Fibroblast of skin of left quadriceps (primary cell): ENCODE measurements around the gene OTX2.

Experiments used
- DNase-seq, 2 experiments: peaks; one replicate each; pipeline ENCODE4 v3.0.0-alpha.2; 2013; ENCODE audit warnings: low read depth in 2 of 2

The OTX2 gene

DNA sequence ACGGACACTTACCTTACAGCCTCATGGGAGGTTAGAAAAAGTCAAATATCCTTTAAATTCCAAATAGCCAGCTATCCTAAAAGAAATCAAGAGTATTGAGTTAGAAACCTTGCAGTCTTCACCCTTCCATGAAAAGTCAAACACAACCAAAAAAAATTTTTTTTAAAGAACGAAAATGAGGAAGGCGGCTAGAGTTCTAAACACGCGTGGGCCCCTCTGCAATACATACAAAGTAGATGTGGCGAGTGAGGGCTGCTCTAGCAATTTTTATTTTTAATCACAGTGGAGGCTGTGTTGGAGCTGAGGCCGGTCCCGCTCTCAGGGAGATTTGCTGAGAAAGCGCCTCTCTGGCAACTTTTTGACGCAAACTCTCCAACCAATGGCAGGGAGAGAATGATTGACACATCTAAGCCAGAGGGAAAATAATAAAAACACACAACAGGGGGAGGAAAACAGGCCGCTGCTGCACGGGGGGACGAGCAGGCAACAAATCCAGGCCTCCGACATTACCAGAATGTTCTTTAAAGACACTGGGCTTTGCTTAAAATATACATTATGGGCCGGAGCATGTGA lies at the start of gene OTX2:
Gene OTX2 (minus strand): TSS at position 333 of the 573 bp plus-strand sequence. CDS start 5,023 bp downstream, outside the sequence.
- DNase-seq: no peak

DNA sequence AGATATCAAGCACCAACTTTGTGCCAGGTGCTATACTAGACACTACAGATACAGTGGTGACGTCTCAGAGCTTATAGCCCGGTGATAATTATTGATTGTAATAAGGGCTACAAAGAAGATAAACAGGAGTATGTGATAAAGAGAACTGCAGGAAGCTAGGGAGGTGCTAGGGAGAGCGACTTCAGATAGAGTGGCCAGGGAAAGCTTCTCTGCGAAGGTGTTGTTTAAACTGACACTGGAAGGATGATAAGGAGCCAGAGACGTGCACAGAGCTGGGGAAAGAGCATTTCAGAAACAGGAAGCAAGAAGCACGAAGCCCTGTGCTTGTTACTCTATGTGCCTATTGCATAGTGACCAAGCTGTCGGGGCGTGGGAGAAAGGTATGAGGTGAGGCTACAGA lies 48.1 kb upstream of the OTX2 start:
- DNase-seq: no peak

DNA sequence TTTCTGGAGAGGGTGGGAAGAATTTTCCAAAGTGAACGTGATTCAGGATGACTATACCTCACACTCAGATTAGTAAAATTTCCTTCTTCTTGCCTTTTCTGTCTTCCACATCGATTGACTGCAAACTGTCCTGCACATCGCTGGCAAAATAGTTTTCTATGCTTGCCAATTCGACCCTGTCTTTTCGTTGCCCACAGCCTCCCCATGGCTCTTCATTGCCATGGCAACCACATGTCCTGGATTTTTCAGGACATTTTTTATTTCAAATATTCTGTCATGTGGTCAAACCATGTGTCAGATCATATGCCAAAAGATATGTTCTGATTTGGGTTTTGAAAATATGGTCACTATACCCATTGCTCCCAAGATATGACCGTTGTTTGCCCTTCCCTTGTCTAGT lies 46.9 kb upstream of the OTX2 start:
- no peak for DNase-seq

DNA sequence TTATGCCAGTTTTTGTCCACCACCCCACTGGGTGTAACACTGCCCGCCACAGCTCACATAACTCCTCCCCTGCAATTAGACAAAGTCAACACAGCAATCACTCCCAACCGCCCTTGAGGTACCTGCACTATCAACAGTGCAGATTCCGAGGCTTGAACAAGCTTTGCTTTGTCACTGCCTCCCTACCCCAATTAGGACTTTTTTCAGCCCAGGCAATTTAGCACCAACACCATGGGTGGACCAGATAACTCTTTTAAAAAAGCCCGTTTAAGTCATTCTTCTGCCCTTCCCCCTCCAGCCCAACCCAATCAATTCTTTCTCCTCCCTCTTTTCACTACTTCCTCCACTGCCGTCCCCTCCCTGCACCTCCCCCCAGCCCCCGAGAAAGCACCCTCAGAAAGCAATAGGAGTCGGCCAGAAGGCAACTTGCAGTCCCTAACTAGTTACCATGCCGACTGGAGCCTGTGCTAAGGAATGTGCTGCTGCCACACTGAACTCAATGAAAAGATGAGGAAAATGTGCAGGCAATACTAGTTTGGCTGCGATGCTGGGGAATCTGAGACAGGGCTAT lies 45.7 kb upstream of the OTX2 start:
- no peak for DNase-seq

DNA sequence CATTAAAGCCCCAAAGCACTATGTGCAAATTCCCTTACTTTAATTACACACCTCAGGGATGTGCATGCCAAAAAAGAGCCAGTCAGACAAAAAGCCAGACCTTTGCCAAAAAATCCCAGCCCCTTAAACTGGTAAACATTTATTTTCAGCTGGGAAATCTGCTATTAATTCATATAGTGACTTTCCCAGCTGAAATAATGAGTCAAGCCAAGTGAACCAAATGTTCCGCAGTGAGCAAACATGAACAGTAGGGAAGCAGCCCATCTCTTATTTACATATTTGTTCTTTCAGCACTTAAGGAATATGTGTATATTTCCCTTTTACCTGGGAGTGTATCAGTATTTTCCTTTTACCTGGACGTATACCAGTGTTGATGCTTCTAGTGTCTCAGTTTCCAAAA lies 44.0 kb upstream of the OTX2 start:
- no peak for DNase-seq

DNA sequence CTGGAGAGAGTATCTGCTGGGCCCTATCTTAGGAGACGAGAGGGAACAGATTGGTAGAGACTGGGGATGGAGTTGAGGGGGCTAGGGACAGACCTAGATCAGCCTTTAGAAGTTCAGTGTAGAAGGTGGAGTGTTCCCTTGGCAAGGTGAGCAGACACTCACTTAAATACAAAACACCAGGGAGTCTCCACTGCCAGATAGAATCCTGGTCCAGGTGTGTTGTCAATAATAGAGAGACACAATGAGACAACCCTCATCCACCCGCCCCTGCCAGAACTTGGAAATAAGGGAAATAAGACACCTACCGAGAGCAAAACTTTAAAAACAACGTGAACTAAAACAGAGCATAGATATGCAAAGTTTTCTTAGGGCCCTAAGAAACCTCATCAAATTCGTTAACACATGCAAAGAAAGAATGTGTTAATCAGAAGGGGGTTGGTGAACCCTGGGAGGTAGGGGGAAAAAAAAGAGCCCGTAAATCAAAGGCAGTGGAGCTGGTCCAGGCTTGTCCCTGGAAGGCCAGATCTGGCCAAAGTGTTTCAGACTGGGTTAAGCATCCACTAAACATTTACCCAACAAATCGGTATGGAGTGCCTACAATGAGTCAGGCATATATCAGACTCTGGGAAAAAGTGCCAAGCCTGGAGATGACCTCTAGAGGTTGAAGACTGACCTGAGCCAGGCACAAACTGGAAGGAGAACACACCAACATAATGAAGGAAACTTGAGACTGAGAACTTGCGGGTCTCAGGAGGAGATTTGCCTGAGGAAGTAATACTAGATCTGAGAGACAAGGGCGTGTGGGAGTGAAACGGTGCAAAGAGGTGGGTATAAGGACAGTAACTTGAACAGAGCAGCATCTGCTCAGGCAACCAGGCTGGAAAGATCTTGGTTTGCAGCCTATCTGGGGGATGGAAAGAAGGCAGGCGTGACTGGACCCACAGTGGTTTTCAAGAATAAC lies 37.0 kb upstream of the OTX2 start:
- DNase-seq: no peak

DNA sequence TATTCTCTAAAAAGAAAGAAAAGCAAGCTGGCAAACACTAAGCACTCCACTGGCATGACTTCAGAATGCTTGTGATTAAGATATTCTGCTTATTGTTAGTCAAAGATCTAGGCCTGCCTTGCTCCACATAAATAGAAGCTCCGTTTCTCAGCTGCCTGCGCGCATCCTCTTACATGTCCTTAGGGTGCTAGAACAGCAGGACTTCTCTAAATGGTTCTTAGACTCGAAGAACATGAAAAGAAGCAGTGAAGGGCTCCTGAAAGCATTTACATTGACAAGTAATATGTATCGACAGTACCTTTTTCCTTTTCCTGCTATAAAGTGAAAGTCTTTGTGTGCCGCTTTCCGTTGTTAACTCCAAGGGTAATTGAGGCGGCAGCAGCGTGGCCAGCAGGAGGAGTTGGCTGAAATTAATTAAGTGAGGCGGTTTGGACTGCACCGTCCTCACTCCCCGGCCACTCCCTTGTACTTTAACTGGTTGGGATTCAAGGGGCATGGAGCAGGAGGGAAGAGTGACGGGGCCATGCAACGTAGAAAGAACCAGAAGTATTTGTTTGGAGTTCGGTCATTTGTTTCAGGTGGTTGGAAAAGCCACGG lies 34.2 kb upstream of the OTX2 start:
- no peak for DNase-seq

DNA sequence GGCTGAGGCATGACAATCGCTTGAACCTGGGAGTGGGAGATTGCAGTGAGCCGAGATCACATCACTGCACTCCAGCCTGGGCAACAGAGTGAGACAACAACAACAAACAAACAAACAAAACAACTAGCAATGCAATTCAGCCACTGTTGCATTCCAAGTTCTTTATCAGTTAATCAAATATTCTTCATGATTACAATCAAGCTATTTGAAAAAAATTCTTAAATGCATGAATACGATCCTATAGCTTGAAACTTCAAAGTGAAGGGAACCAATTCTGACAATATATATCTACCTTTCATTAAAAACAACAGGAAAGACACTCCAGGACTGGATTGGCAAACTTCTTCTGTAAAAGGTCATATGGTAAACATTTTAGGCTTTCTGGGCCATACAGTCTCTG lies 31.3 kb upstream of the OTX2 start:
- no peak for DNase-seq

DNA sequence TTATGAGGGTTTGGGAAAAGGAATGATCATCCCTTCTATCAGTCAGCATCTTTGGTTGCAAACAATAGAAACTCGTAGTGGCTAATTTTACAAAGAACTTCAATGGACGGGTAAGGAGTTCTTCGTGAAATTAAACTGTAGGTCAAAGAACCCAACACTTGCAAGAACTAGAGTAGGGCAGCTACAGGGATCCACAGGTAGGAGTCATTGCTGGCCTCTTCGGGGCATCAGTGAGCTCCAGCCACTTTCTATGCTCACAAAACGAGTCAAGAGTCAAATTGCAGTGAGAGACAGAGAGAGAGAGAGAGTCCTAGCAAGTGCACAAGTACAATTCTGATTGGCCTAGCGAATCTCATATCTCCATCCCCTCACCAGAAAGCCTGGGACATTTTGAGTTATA lies 29.9 kb upstream of the OTX2 start:
- no peak for DNase-seq

DNA sequence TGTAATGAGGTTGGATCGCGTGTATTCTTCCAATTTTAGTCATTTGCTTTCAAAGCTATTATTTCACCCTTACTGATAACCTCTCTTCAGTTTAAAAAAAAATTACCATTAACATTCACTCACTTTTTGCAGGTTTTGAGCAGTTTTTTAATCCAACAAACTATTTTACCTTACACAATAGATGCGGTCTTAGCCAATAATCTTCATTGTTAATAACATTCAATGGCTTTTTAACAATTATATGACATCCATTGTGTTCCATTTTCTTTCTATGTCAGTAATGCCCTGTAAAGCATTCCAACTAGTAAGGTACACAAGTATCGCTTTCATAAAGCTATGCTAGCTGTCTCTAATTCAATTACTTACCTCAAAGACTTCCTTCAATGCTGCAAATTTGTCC lies 18.9 kb upstream of the OTX2 start:
- DNase-seq: no peak

DNA sequence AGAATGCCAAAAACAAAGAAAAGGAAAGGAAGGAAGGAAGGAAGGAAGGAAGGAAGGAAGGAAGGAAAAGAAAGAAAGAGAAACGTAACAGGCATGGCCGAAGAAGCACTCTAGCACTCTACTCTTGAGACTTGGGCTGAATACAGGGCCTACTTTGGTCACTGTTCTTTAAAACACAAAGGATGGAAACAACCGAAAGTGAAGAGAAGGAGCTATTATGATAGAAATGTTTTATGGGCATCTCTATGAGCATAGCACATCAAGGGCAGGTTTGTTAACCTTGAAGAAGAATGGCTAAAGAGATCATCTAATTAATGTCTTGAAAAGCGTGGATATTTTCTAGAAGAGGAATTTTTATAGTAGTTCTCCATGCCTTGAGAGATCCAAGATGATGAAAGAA lies 15.9 kb upstream of the OTX2 start:
- DNase-seq: no peak

DNA sequence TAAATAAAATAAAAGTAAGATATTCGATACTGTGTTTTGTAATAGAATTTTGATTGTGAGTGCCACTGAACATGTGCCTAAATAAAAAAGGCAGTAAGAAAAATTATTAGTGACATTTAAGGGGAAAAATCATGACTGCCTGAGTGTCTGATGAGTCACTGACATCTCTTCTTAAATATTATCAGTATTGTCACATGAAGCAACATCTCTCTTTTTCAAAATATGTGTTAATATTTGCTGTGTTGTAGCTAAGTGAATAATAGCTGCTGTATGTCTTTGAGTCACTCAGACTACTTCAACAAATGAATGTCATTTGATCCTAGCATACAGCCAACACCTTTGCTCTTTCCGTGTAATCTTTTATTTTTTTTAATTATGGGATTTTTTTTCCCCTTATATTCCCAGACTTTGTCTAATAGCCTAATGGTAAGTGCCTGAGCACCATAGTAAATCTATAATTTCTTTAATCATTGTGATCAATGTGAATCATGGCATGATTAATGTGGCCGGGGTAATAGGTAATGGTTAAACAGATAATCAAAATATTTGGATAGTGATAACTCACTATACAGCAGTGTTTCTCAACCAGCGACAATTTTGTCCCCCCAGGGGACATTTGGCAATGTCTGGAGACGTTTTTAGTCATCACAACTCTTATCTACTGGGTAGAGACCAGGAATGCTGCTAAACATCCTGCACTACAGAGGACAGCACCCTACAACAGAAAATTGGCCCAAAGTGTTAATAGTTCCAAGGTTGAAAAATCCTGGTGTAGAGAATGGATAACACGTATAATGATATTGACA lies 11.7 kb upstream of the OTX2 start:
- DNase-seq: no peak

DNA sequence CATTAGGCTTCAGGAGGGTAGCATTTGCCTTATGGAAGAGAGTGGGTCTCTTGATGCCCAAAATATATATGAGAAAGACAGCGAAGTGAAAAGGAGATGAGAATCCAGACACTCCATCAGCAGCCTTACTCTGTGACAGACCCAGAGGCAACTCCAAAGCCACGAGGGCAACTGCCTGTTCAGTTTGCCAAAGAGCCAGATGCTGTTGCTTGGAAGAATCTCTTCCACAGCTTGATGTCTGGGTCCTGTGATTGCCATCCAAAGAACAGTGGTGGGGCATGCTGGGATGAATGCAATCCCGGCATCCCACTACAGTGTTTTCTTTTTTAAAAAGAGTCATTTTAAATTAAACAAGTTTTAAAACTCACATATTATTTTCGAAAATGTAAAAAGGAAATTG lies 10.9 kb upstream of the OTX2 start:
- no peak for DNase-seq

DNA sequence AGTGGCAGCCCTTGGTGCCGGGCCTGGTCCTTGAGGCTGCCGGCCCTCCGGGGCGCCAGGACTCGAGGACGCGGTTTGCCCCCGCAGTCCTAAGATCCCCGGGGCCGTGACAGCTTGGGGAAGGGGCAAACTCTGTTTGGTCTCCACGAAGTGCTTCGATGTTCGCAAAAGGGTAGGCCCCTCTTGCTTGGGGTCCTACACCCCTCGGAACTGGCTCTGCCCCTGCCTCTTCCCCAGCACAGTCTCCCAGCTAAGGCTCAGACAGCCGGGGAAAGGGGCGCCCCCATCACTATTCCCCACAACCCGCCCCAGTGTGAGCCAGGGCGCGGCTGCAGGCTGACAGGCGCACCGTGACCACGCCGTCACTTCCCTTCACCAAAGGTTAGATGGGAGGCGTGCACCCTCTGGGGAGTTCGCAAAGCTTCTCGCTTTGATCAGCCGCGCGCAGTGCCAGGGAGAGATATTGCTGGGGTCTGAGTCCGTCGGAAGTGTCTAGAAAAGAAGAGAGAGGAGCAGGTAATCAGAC lies 7.2 kb upstream of the OTX2 start:
- no peak for DNase-seq

DNA sequence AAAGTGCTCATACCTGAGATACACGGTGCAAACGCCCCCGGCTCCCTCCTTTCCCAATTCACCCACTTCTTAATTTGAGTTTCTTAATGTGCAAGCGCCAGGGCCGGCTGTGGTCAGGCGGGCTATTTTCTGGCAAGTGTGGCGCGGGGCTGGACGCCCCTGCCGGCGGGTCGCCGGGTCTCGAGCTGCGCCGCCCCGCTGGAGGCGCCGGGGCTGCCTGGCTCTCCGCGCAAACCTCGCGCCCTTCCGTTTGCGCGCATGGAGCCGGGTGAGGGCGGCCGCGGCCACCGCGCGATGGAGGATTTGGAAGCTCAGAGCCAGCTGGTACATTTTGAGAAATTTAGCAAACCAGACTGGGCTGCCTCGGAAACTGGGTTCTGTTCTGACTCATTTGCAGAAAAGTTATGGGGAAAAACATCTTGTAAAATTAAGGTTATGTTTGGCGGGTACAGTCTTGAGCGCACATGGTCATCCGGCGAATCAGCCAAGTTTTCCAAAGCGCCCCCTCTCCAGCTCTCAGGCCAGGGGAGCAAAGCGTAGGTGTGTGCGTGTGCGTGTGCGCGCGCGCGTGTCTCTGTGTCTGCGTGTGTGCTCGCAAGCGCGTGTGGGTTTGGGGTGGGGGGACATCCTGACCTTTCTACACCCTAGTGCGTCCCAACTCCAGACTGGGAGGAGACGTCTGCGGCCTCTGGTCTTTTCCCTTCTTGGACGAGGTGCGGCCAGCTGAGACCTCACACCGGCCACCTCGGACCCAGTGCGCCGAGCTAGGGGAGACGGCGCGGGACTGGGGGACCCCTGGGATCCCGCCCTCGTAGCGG lies 6.5 kb upstream of the OTX2 start:
- DNase-seq: no peak

DNA sequence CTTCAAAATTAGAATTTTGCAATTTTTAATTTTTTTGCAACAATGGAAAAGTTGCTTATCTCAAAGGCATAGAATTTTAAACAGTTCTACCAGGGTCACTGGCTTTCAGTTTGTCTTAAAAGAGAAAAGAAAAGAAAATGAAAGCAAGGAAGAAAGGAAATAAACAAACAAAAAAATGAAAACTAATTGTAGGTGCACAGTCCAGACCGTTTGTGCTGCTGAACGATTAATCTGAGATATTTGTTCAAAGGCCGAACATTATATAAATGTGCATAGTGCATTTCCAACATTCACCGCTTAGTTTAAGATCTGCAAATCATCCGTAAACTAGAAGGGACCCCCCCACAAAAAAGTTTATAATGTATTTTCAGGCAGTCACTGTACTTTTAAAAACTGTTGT lies 5.5 kb upstream of the OTX2 start:
- no peak for DNase-seq

DNA sequence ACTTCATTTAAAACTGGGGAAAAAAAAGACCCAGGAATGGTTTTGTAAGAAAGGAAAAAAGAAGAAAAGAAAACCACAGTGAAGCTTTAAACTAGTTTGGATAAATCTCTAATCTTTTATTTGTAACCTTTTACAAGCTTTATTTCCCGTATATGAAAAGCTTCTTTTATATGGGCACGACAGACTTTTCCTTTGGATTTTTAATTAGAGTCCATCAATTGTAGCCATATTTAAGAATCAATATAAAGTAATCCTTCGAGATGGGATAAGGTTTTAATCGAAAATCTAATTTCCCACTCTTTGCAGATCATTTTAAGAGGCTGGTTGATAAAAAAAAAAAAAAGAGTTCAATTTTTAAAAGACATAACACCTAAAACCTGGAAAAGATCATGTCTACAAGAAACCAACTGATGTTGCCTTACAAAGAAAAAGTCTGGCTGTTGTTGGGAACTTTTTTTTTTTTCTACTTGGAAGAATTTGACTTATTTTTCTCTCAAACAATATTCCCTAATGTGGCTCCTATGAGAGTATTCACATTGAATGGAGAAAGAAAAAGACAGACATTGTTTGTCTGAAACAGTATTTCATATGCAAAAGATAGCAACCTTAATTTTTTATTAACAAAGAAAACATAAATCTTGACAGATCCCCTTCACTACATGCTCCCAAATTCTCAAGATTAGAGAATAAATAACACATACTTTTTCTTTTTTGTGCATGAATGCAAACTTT lies 4.9 kb upstream of the OTX2 start:
- DNase-seq: no peak

DNA sequence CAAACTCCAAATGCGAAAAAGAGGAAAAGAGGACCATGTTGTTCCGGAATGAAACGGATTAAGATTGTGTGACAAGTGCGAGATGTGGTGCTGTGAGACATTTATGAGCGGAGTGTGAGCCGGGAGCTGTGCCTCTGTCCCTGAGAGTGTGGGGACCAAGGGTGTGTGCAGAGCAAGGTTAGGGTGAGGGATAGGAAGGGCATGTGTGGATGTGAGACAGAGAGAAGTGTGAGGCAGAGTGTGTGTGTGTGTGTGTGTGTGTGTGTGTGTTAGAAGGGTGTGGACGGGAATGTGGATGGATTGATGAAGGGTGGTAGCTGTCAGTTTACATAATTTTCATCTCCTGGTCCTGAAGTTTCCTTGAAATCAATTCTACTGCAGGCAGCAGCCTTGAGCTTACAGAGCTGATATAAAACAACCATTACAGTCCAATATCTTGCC lies 4.3 kb upstream of the OTX2 start:
- DNase-seq: no peak

DNA sequence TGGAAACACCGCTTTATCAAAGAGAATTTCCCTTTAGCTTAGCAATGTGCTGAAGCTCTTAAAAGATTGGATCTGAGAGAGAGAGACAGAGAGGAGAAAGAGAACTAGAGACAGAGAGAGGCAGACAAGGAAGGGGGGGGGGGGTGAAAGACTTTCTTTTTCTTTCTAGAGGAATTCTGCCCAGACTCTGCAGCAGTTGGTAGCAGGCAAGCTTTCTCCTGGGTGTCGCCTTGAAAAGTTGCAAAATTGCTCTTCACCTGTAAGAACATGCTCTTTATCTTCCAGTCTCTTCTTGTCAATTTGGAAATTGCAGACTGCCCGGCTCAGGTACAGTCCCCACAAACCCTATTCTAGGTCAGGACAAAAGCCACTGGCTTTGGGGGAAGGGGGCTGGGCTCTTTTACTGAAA lies 2.9 kb upstream of the OTX2 start:
- no peak for DNase-seq
